ENCODE measurements around the gene CISD3.

The CISD3 gene

GRCh38 chr17:38729886-38730525 lies at the start of gene CISD3:
TSS of gene CISD3 (plus strand) at chr17:38730341. CDS start at chr17:38730359, 18 bp downstream.
- DNase-seq (ENCODE audit: extremely low read depth, low read depth), result no peak
- peak; percentile 24 for TF ChIP-seq CTCF (IDR thresholded peaks at IDR 0.05; ENCODE audit: low read depth, low read length, missing control alignments)
- peak within 1 kb of the TSS; percentile 83 for H3K4me3 ChIP-seq (replicated peaks; ENCODE audit: low read depth, low read length)

GRCh38 chr17:38681096-38681495 lies 49.0 kb upstream of the CISD3 start:
- no peak for DNase-seq (ENCODE audit: extremely low read depth, low read depth)
- TF ChIP-seq CTCF (IDR thresholded peaks at IDR 0.05; ENCODE audit: low read depth, low read length, missing control alignments), result no peak
- H3K4me3 ChIP-seq (replicated peaks; ENCODE audit: low read depth, low read length), result no peak overlapping the region

GRCh38 chr17:38685491-38685890 lies 44.6 kb upstream of the CISD3 start:
- no peak for DNase-seq (ENCODE audit: extremely low read depth, low read depth)
- no peak for TF ChIP-seq CTCF (IDR thresholded peaks at IDR 0.05; ENCODE audit: low read depth, low read length, missing control alignments)
- no peak overlapping the region for H3K4me3 ChIP-seq (replicated peaks; ENCODE audit: low read depth, low read length)

GRCh38 chr17:38687286-38687685 lies 42.9 kb upstream of the CISD3 start:
- DNase-seq (ENCODE audit: extremely low read depth, low read depth), result no peak
- no peak for TF ChIP-seq CTCF (IDR thresholded peaks at IDR 0.05; ENCODE audit: low read depth, low read length, missing control alignments)
- H3K4me3 ChIP-seq (replicated peaks; ENCODE audit: low read depth, low read length), result no peak overlapping the region

- no peak for TF ChIP-seq CTCF (IDR thresholded peaks at IDR 0.05; ENCODE audit: low read depth, low read length, missing control alignments)
- H3K4me3 ChIP-seq (replicated peaks; ENCODE audit: low read depth, low read length), result no peak overlapping the region
- DNase-seq (ENCODE audit: extremely low read depth, low read depth), result no peak
Observed at GRCh38 chr17:38690386-38690785, 39.8 kb upstream of the CISD3 start.

GRCh38 chr17:38691154-38691553 lies 39.0 kb upstream of the CISD3 start:
- no peak overlapping the region for H3K4me3 ChIP-seq (replicated peaks; ENCODE audit: low read depth, low read length)
- no peak for TF ChIP-seq CTCF (IDR thresholded peaks at IDR 0.05; ENCODE audit: low read depth, low read length, missing control alignments)
- DNase-seq (ENCODE audit: extremely low read depth, low read depth), result no peak
